Fibroblast of lung (primary cell): ENCODE data around the gene LIPK. TPM values are rescaled to one million over a fixed set of nuclear protein-coding genes. Genes with fewer than 3 reads are reported as not detected.
A peak's percentile ranks its signal among the peaks of the same experiment; 100 is the strongest.

Source experiments
- DNase-seq, 2 donors: peaks; one replicate each; pipeline versions ENCODE4 v3.0.0 to v3.0.0-alpha.2; 2010; ENCODE audit warnings: low read depth in 2 of 2
- H2AFZ ChIP-seq: 2 replicates; pipeline ENCODE4 v1.5.1; 2012; ENCODE audit warnings: low read length, control low read depth, inconsistent platforms
- H3K27ac ChIP-seq: 2 replicates; pipeline ENCODE4 v1.5.1; 2011; ENCODE audit warnings: low read length, control low read depth; ENCODE audit not compliant: insufficient read depth
- H3K27me3 ChIP-seq: 2 replicates; pipeline ENCODE4 v1.5.1; 2011; ENCODE audit warnings: mild to moderate bottlenecking, low read length; ENCODE audit not compliant: control insufficient read depth, insufficient read depth
- H3K36me3 ChIP-seq: 2 replicates; pipeline ENCODE4 v1.5.1; 2011; ENCODE audit warnings: low read length; ENCODE audit not compliant: control insufficient read depth, insufficient read depth
- H3K4me1 ChIP-seq: 2 replicates; pipeline ENCODE4 v1.5.1; 2011; ENCODE audit warnings: low read length; ENCODE audit not compliant: control insufficient read depth, insufficient read depth; ENCODE audit errors: extremely low read depth
- H3K4me2 ChIP-seq: 2 replicates; pipeline ENCODE4 v1.5.1; 2011; ENCODE audit warnings: low read length, control low read depth; ENCODE audit not compliant: insufficient read depth; ENCODE audit errors: extremely low read depth
- H3K4me3 ChIP-seq, 4 experiments: fragments of 200-600 bp in 1 of 4; sonication (generic) in 1 of 4; replicated peaks in 1 of 4; 2 replicates each; pipeline ENCODE4 v1.5.1; 2011 to 2016; ENCODE audit warnings: low read length in 4 of 4, low read depth in 3 of 4, mild to moderate bottlenecking in 3 of 4, control low read depth in 2 of 4, inconsistent platforms in 1 of 4, mixed read lengths in 1 of 4; ENCODE audit not compliant: insufficient read depth in 1 of 4; ENCODE audit errors: control extremely low read depth in 1 of 4
- H3K79me2 ChIP-seq: 2 replicates; pipeline ENCODE4 v1.5.1; 2012; ENCODE audit warnings: mild to moderate bottlenecking, low read length, inconsistent platforms; ENCODE audit not compliant: control insufficient read depth, insufficient read depth
- H3K9ac ChIP-seq: 2 replicates; pipeline ENCODE4 v1.5.1; 2011; ENCODE audit warnings: mild to moderate bottlenecking, low read length, control low read depth; ENCODE audit not compliant: insufficient read depth
- H3K9me3 ChIP-seq: 2 replicates; pipeline ENCODE4 v1.5.1; 2012; ENCODE audit warnings: low read depth, low read length; ENCODE audit not compliant: control insufficient read depth, insufficient read depth
- H4K20me1 ChIP-seq: 2 replicates; pipeline ENCODE4 v1.5.1; 2011; ENCODE audit warnings: low read length; ENCODE audit not compliant: control insufficient read depth, insufficient read depth; ENCODE audit errors: extremely low read depth
- EZH2 ChIP-seq: IDR thresholded peaks from 2 replicates; pipeline ENCODE4 v1.5.1; 2012; ENCODE audit warnings: low read length, control low read depth, mild to moderate bottlenecking; ENCODE audit errors: missing control alignments
- polyA plus RNA-seq, 2 donors: library from polyadenylated mRNA; depleted of rRNA in 1 of 2; stranded (reverse) in 1 of 2; unstranded in 1 of 2; fragments of >200 nt; gene quantifications; 2 replicates each; pipeline ENCODE4 v1.2.1, GENCODE V29; 2011 to 2012; ENCODE audit warnings: missing spikeins in 1 of 2
- total RNA-seq: library from RNA; depleted of rRNA; stranded (reverse); fragments of >200 nt; gene quantifications from 2 replicates; pipeline ENCODE4 v1.2.1, GENCODE V29; 2014
- TF ChIP-seq, protein P1 (sequence below), 2 donors: IDR thresholded peaks in 1 of 2; conservative IDR thresholded peaks in 1 of 2; 1 replicate in 1 of 2; 2 replicates in 1 of 2; pipeline ENCODE4 v1.5.1; 2011 to 2012; ENCODE audit warnings: low read length in 2 of 2, control low read depth in 1 of 2, inconsistent platforms in 1 of 2, low read depth in 1 of 2, mild to moderate bottlenecking in 1 of 2

Gene LIPK
- total and polyA plus RNA-seq, 2 donors (not counting 1 experiment from before 2014, with no cell fraction given): not detected

DNA sequence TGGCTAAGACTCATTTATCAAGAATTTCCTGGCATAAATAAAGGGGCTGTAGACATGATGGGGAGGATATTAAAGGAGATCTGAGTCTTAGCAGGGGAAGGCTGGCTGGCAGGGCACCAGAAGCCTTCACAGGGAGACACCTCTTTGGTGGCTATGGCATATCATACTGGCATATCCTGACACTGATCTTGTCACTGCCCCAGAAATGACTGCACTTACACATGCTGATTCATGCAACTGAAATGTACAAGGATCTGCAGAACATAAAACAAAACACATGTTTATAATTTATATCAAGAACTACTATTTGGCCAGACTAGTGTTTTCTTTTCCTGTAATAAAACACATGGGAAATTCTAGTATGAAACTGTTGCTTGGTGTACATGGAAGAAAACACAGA, 48.2 kb downstream of the LIPK start:
- H3K4me3 ChIP-seq: no peak overlapping the region
- H3K9ac ChIP-seq: no peak overlapping the region
- peak; percentile 61 to 66 for DNase-seq
- H3K4me1 ChIP-seq: peaks cover 3% of the 10 kb centered on the region
- peak overlapping the region; percentile 50 for H3K4me2 ChIP-seq
- no peaks in the 10 kb centered on the region for H3K36me3 ChIP-seq
- no peaks in the 10 kb centered on the region for H4K20me1 ChIP-seq
- no peaks in the 10 kb centered on the region for H3K9me3 ChIP-seq
- H3K27me3 ChIP-seq: no peaks in the 10 kb centered on the region
- TF ChIP-seq, protein P1, sequence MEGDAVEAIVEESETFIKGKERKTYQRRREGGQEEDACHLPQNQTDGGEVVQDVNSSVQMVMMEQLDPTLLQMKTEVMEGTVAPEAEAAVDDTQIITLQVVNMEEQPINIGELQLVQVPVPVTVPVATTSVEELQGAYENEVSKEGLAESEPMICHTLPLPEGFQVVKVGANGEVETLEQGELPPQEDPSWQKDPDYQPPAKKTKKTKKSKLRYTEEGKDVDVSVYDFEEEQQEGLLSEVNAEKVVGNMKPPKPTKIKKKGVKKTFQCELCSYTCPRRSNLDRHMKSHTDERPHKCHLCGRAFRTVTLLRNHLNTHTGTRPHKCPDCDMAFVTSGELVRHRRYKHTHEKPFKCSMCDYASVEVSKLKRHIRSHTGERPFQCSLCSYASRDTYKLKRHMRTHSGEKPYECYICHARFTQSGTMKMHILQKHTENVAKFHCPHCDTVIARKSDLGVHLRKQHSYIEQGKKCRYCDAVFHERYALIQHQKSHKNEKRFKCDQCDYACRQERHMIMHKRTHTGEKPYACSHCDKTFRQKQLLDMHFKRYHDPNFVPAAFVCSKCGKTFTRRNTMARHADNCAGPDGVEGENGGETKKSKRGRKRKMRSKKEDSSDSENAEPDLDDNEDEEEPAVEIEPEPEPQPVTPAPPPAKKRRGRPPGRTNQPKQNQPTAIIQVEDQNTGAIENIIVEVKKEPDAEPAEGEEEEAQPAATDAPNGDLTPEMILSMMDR (conservative IDR thresholded peaks at IDR 0.05 in 1 of 2, IDR thresholded peaks at IDR 0.05 in 1 of 2; ENCODE audit: low read depth in 1 of 2, low read length in 2 of 2): no peak
- no peak for TF ChIP-seq EZH2
- no peak overlapping the region for H2AFZ ChIP-seq
- no peak overlapping the region for H3K27ac ChIP-seq
- no peaks in the 10 kb centered on the region for H3K79me2 ChIP-seq

DNA sequence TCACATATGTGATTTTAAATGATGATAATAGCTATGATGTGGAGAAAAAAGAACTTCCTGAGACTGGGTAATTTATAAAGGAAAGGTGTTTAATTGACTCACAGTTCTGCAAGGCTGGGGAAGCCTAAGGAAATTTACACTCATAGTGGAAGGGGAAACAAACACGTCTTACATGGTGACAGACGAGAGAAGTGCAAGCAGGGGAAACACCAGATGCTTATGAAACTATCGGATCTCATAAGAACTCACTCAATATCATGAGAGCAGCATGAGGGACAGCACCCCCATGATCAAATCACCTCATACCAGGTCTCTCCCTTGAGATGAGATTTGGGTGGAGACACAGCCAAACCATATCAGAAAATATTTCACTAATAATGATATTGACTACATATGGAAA, 49.7 kb downstream of the LIPK start:
- no peaks in the 10 kb centered on the region for H3K36me3 ChIP-seq
- TF ChIP-seq, protein P1 (conservative IDR thresholded peaks at IDR 0.05 in 1 of 2, IDR thresholded peaks at IDR 0.05 in 1 of 2; ENCODE audit: low read depth in 1 of 2, low read length in 2 of 2): no peak
- TF ChIP-seq EZH2: no peak
- no peak overlapping the region for H2AFZ ChIP-seq
- H4K20me1 ChIP-seq: no peaks in the 10 kb centered on the region
- no peak overlapping the region for H3K9ac ChIP-seq
- H3K27ac ChIP-seq: no peak overlapping the region
- H3K4me2 ChIP-seq: no peak overlapping the region
- H3K4me1 ChIP-seq: peaks cover 3% of the 10 kb centered on the region
- no peak overlapping the region for H3K4me3 ChIP-seq
- DNase-seq: no peak
- no peaks in the 10 kb centered on the region for H3K9me3 ChIP-seq
- no peaks in the 10 kb centered on the region for H3K79me2 ChIP-seq
- no peaks in the 10 kb centered on the region for H3K27me3 ChIP-seq

DNA sequence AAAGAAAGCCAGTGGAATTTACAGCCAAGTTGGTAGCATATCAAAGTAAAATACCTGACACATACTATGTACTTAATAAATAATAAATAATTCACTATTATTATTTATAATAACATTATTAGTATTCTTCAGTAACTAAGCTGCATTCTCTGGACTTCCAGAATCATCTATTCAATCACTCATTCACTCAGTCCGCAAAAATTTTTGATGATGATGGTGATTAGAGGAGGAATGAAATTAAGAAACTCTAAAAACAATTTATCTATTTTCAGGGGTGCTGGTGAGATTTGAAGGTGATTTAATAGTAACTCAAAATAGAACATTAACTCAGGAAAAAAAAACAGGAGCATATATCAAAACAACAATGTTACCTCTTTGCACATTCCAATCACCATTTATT, 50.6 kb downstream of the LIPK start:
- Histone ChIP-seq H3K27ac (no peak overlapping the region), H3K79me2 (no peaks in the 10 kb centered on the region), H3K9me3 (no peaks in the 10 kb centered on the region), H3K36me3 (no peaks in the 10 kb centered on the region), H3K27me3 (no peaks in the 10 kb centered on the region), H3K4me1 (peaks cover 3% of the 10 kb centered on the region), H3K4me3 (no peak overlapping the region), H3K4me2 (no peak overlapping the region), H3K9ac (no peak overlapping the region), H2AFZ (no peak overlapping the region), H4K20me1 (no peaks in the 10 kb centered on the region)
- no peak for DNase-seq
- TF ChIP-seq, protein P1 (conservative IDR thresholded peaks at IDR 0.05 in 1 of 2, IDR thresholded peaks at IDR 0.05 in 1 of 2; ENCODE audit: low read depth in 1 of 2, low read length in 2 of 2): no peak
- TF ChIP-seq EZH2: no peak
